ENCODE measurements around the gene CRY2.

Gene CRY2

GRCh38 chr11:45877845-45878244 lies 30.6 kb downstream of the CRY2 start:
- H3K27me3 Mint-ChIP-seq = no peaks in the 10 kb centered on the region
- H3K4me1 Mint-ChIP-seq = no peaks in the 10 kb centered on the region
- H3K9me3 Mint-ChIP-seq = no peaks in the 10 kb centered on the region
- peaks cover 78% of the 10 kb centered on the region for H3K36me3 Mint-ChIP-seq
- no peak overlapping the region for H3K27ac Mint-ChIP-seq
- H3K4me3 Mint-ChIP-seq = no peak overlapping the region
- no peak for ATAC-seq

- Mint-ChIP-seq H3K36me3 (peaks cover 65% of the 10 kb centered on the region), H3K4me3 (no peak overlapping the region), H3K9me3 (no peaks in the 10 kb centered on the region), H3K4me1 (peaks cover 10% of the 10 kb centered on the region), H3K27me3 (no peaks in the 10 kb centered on the region), H3K27ac (no peak overlapping the region)
- no peak for ATAC-seq
Measured at GRCh38 chr11:45879803-45880686, 32.8 kb downstream of the CRY2 start.

- ATAC-seq = no peak
- Mint-ChIP-seq H3K27me3 (no peaks in the 10 kb centered on the region), H3K4me3 (no peak overlapping the region), H3K36me3 (peaks cover 60% of the 10 kb centered on the region), H3K9me3 (no peaks in the 10 kb centered on the region), H3K4me1 (peaks cover 15% of the 10 kb centered on the region), H3K27ac (no peak overlapping the region)
Measured at GRCh38 chr11:45880772-45881570, 33.7 kb downstream of the CRY2 start.

- ATAC-seq = no peak
- H3K27me3 Mint-ChIP-seq = no peaks in the 10 kb centered on the region
Measured at GRCh38 chr11:45881708-45882368, 34.6 kb downstream of the CRY2 start.

GRCh38 chr11:45884596-45885185 lies 37.4 kb downstream of the CRY2 start:
- H3K36me3 Mint-ChIP-seq = peaks cover 35% of the 10 kb centered on the region
- ATAC-seq = no peak
- H3K27me3 Mint-ChIP-seq = peaks cover 4% of the 10 kb centered on the region
- no peak overlapping the region for H3K27ac Mint-ChIP-seq
- peak overlapping the region; percentile 79 for H3K4me3 Mint-ChIP-seq
- peaks cover 15% of the 10 kb centered on the region for H3K4me1 Mint-ChIP-seq
- H3K9me3 Mint-ChIP-seq = no peaks in the 10 kb centered on the region

More at GRCh38 chr11:45881708-45882368, 34.6 kb downstream of the CRY2 start:
- Mint-ChIP-seq H3K4me1 (peaks cover 15% of the 10 kb centered on the region), H3K36me3 (peaks cover 55% of the 10 kb centered on the region), H3K9me3 (no peaks in the 10 kb centered on the region), H3K4me3 (no peak overlapping the region), H3K27ac (no peak overlapping the region)

GRCh38 chr11:45885274-45885920 lies 38.1 kb downstream of the CRY2 start, which contains the start of gene MAPK8IP1:
TSS of gene MAPK8IP1 (plus strand) at chr11:45885651. CDS start at chr11:45885821, 170 bp downstream.
- H3K27ac Mint-ChIP-seq = no peak within 1 kb of the TSS
- peaks cover 11% of the 10 kb centered on the region for H3K27me3 Mint-ChIP-seq
- peaks cover 31% of the 10 kb centered on the region for H3K36me3 Mint-ChIP-seq
- peaks cover 15% of the 10 kb centered on the region for H3K4me1 Mint-ChIP-seq
- no peaks in the 10 kb centered on the region for H3K9me3 Mint-ChIP-seq
- peak; percentile 84 for ATAC-seq
- peak within 1 kb of the TSS; percentile 79 for H3K4me3 Mint-ChIP-seq

GRCh38 chr11:45885921-45886721 lies 38.8 kb downstream of the CRY2 start:
- no peak for ATAC-seq
- peaks cover 15% of the 10 kb centered on the region for H3K4me1 Mint-ChIP-seq
- no peak overlapping the region for H3K27ac Mint-ChIP-seq
- H3K36me3 Mint-ChIP-seq = peaks cover 24% of the 10 kb centered on the region
- H3K9me3 Mint-ChIP-seq = no peaks in the 10 kb centered on the region
- H3K27me3 Mint-ChIP-seq = peaks cover 15% of the 10 kb centered on the region
- peak overlapping the region; percentile 8 for H3K4me3 Mint-ChIP-seq

GRCh38 chr11:45886816-45887520 lies 39.7 kb downstream of the CRY2 start:
- Mint-ChIP-seq H3K27me3 (peaks cover 15% of the 10 kb centered on the region), H3K9me3 (no peaks in the 10 kb centered on the region), H3K4me1 (peaks cover 15% of the 10 kb centered on the region), H3K27ac (no peak overlapping the region), H3K4me3 (peak overlapping the region; percentile 8), H3K36me3 (peaks cover 16% of the 10 kb centered on the region)
- ATAC-seq = no peak

- no peak overlapping the region for H3K27ac Mint-ChIP-seq
- no peak for ATAC-seq
- peaks cover 15% of the 10 kb centered on the region for H3K4me1 Mint-ChIP-seq
- H3K36me3 Mint-ChIP-seq = peaks cover 10% of the 10 kb centered on the region
- H3K4me3 Mint-ChIP-seq = no peak overlapping the region
- peaks cover 15% of the 10 kb centered on the region for H3K27me3 Mint-ChIP-seq
- no peaks in the 10 kb centered on the region for H3K9me3 Mint-ChIP-seq
Measured at GRCh38 chr11:45887587-45887986, 40.3 kb downstream of the CRY2 start.

GRCh38 chr11:45889555-45889954 lies 42.3 kb downstream of the CRY2 start:
- H3K4me3 Mint-ChIP-seq = no peak overlapping the region
- H3K36me3 Mint-ChIP-seq = peaks cover 4% of the 10 kb centered on the region

GRCh38 chr11:45889966-45890365 lies 42.7 kb downstream of the CRY2 start:
- H3K27me3 Mint-ChIP-seq = peaks cover 33% of the 10 kb centered on the region
- peaks cover 5% of the 10 kb centered on the region for H3K4me1 Mint-ChIP-seq
- H3K9me3 Mint-ChIP-seq = no peaks in the 10 kb centered on the region
- no peak overlapping the region for H3K27ac Mint-ChIP-seq
- ATAC-seq = no peak
- peaks cover 4% of the 10 kb centered on the region for H3K36me3 Mint-ChIP-seq
- H3K4me3 Mint-ChIP-seq = no peak overlapping the region

More at GRCh38 chr11:45889555-45889954, 42.3 kb downstream of the CRY2 start:
- peaks cover 9% of the 10 kb centered on the region for H3K4me1 Mint-ChIP-seq
- H3K9me3 Mint-ChIP-seq = no peaks in the 10 kb centered on the region
- peaks cover 29% of the 10 kb centered on the region for H3K27me3 Mint-ChIP-seq
- no peak for ATAC-seq
- H3K27ac Mint-ChIP-seq = no peak overlapping the region

- H3K9me3 Mint-ChIP-seq = no peaks in the 10 kb centered on the region
Measured at GRCh38 chr11:45890886-45891550, 43.7 kb downstream of the CRY2 start.

GRCh38 chr11:45892856-45893255 lies 45.6 kb downstream of the CRY2 start:
- Mint-ChIP-seq H3K36me3 (peaks cover 4% of the 10 kb centered on the region), H3K27me3 (peaks cover 60% of the 10 kb centered on the region), H3K4me1 (no peaks in the 10 kb centered on the region), H3K4me3 (no peak overlapping the region), H3K9me3 (no peaks in the 10 kb centered on the region), H3K27ac (no peak overlapping the region)
- no peak for ATAC-seq

More at GRCh38 chr11:45890886-45891550, 43.7 kb downstream of the CRY2 start:
- H3K4me3 Mint-ChIP-seq = no peak overlapping the region
- H3K27ac Mint-ChIP-seq = no peak overlapping the region
- no peak for ATAC-seq
- peaks cover 43% of the 10 kb centered on the region for H3K27me3 Mint-ChIP-seq
- peaks cover 4% of the 10 kb centered on the region for H3K36me3 Mint-ChIP-seq
- no peaks in the 10 kb centered on the region for H3K4me1 Mint-ChIP-seq

Data from stimulated activated memory B cell treated with anti-CD40 and anti-IgM and Interleukin-4, amounts not matched to agents 10 μg/mL and 1 μg/mL and 100 μg/mL, for 72 hours (primary cell).